ENCODE data around the gene XPR1.

DNA sequence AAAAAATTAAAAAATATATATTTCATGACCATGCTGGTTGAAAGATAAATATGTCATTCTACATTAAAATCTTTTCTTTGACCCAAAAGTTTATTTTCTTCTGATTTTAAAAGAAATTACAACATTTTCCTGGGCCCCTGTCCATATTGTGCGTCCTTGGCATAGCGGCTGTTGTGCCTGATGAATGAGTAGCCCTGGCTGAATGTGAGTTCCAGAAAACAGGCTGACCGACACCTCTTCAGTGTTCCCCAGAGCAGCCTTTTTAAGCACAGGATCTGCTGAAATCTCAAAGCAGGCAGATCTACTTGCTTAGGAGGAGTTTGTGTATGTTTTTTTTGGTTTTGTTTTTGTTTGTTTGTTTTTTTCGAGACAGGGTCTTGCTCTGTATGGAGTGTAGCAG, 300.6 kb downstream of the XPR1 start:
- TF ChIP-seq, protein P1, sequence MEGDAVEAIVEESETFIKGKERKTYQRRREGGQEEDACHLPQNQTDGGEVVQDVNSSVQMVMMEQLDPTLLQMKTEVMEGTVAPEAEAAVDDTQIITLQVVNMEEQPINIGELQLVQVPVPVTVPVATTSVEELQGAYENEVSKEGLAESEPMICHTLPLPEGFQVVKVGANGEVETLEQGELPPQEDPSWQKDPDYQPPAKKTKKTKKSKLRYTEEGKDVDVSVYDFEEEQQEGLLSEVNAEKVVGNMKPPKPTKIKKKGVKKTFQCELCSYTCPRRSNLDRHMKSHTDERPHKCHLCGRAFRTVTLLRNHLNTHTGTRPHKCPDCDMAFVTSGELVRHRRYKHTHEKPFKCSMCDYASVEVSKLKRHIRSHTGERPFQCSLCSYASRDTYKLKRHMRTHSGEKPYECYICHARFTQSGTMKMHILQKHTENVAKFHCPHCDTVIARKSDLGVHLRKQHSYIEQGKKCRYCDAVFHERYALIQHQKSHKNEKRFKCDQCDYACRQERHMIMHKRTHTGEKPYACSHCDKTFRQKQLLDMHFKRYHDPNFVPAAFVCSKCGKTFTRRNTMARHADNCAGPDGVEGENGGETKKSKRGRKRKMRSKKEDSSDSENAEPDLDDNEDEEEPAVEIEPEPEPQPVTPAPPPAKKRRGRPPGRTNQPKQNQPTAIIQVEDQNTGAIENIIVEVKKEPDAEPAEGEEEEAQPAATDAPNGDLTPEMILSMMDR (conservative IDR thresholded peaks at IDR 0.05; ENCODE audit: low read length): no peak
- no peak for TF ChIP-seq EZH2phosphoT487 (IDR thresholded peaks at IDR 0.05; ENCODE audit: borderline replicate concordance)

All from Loucy (cell line).